Neural crest cell (in vitro differentiated cells): ENCODE results near the gene CYP19A1. TPM values are rescaled to one million over a fixed set of nuclear protein-coding genes. Genes with fewer than 3 reads are reported as not detected.

Source experiments
- DNase-seq: peaks from one replicate; pipeline ENCODE4 v3.0.0; 2021; ENCODE audit warnings: low read depth, mixed read lengths, low spot score
- H3K27ac Mint-ChIP-seq: one replicate; pipeline ENCODE4 v1.8.0; 2021; ENCODE audit warnings: mild to moderate bottlenecking, mixed read lengths; ENCODE audit not compliant: unreplicated experiment
- H3K27me3 Mint-ChIP-seq: 2 replicates; pipeline ENCODE4 v1.8.0; 2021; ENCODE audit warnings: low read depth, mild to moderate bottlenecking, mixed read lengths
- H3K36me3 Mint-ChIP-seq: 2 replicates; pipeline ENCODE4 v1.8.0; 2021; ENCODE audit warnings: low read depth, mild to moderate bottlenecking, mixed read lengths
- H3K4me1 Mint-ChIP-seq: 2 replicates; pipeline ENCODE4 v1.8.0; 2021; ENCODE audit warnings: mixed read lengths
- H3K4me3 Mint-ChIP-seq: one replicate; pipeline ENCODE4 v1.8.0; 2021; ENCODE audit warnings: mild to moderate bottlenecking, mixed read lengths
- H3K9me3 Mint-ChIP-seq: 2 replicates; pipeline ENCODE4 v1.8.0; 2021; ENCODE audit warnings: mixed read lengths
- total RNA-seq: library from RNA; stranded (reverse); gene quantifications from 2 replicates; pipeline ENCODE4 v1.2.1, GENCODE V29; 2021
- TF ChIP-seq, protein P1 (sequence below): fragments of 200-600 bp; sonication (generic); conservative IDR thresholded peaks from 2 replicates; pipeline ENCODE4 v1.5.0; 2021; ENCODE audit warnings: antibody characterized with exemption, mild to moderate bottlenecking

The CYP19A1 gene
- total RNA-seq, 1 donor from 2014 or later, result not detected

DNA sequence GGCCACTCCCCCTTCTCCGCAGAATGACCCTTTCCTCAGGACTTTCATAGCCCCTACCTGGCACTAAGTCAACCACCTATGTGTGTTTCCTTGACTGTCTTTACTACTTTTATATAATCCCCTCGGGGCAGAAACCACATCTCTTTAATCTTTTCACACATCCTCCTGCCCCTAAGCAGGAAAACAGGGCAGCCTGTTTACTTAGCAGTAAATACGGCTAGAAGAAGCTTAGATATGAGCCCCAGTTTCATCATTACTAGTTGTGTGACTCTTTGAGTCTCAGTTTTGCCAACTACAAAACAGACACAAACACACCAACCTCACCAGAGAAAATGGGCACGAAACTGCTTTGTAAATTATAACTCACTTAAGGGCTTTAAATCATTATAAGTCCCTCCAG is 98.3 kb downstream of the CYP19A1 start:
- H3K27me3 Mint-ChIP-seq, result no peaks in the 10 kb centered on the region
- TF ChIP-seq, protein P1, sequence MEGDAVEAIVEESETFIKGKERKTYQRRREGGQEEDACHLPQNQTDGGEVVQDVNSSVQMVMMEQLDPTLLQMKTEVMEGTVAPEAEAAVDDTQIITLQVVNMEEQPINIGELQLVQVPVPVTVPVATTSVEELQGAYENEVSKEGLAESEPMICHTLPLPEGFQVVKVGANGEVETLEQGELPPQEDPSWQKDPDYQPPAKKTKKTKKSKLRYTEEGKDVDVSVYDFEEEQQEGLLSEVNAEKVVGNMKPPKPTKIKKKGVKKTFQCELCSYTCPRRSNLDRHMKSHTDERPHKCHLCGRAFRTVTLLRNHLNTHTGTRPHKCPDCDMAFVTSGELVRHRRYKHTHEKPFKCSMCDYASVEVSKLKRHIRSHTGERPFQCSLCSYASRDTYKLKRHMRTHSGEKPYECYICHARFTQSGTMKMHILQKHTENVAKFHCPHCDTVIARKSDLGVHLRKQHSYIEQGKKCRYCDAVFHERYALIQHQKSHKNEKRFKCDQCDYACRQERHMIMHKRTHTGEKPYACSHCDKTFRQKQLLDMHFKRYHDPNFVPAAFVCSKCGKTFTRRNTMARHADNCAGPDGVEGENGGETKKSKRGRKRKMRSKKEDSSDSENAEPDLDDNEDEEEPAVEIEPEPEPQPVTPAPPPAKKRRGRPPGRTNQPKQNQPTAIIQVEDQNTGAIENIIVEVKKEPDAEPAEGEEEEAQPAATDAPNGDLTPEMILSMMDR, result no peak
- H3K4me3 Mint-ChIP-seq, result no peak overlapping the region
- no peaks in the 10 kb centered on the region for H3K36me3 Mint-ChIP-seq
- DNase-seq, result no peak
- H3K9me3 Mint-ChIP-seq, result no peaks in the 10 kb centered on the region
- no peaks in the 10 kb centered on the region for H3K4me1 Mint-ChIP-seq
- no peak overlapping the region for H3K27ac Mint-ChIP-seq

DNA sequence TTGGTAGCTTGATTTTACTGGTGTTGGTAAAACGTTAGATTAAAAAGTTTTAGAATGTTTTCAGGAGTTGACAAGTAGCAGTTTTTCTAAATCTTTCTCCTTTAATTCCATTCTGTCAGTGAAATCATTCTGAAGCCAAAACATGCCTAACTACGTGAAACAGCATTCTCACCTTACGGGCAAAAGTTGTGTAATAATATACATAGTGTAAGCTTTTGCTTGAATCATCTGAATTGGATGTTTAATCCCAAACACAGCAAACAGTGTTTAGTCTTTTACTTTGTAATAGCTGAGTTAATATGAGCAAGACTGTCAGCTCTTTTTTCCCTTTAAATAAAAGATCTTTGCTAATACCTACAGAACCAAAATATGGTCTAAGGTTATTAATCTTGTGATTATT is 100.6 kb downstream of the CYP19A1 start:
- H3K4me1 Mint-ChIP-seq, result no peaks in the 10 kb centered on the region
- DNase-seq, result no peak
- no peaks in the 10 kb centered on the region for H3K27me3 Mint-ChIP-seq
- H3K36me3 Mint-ChIP-seq, result no peaks in the 10 kb centered on the region
- no peak overlapping the region for H3K4me3 Mint-ChIP-seq
- H3K9me3 Mint-ChIP-seq, result no peaks in the 10 kb centered on the region
- TF ChIP-seq, protein P1, result no peak
- no peak overlapping the region for H3K27ac Mint-ChIP-seq

DNA sequence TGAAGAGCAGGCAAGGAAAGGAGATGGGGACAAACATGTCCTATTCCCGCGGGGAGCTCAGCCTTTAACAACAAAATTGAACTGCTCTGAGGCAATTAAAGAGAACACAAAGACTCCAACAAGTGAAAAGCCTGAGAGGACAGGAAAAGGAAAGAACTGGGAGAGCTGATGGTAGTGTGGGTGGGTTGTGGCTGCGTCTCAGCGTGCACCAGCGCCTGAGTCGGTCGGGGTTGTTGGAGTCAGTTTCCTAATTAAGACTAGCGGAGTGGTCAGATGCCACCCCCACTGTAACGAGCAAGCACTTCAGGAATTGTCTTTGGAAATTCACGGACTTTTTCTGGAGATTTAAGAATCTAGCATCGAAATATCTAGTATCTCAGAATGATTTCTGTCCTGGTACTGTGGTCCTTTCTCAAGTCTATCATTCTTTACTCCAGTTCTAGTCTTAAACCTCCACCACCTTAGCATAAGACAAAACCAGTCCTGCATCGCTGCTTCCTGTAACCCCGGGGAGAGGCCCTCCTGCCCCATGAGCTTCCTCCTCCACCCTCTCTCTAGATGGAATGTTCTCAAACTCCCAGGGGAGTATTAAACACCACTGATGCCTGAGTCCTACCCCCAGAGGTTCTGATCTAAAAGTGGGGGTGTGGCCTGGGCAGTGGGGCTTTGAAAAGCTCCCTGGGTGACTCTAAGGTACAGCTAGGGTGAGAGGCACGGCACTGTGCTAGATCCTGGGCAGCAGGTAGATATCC is 104.0 kb downstream of the CYP19A1 start:
- H3K4me1 Mint-ChIP-seq, result no peaks in the 10 kb centered on the region
- no peaks in the 10 kb centered on the region for H3K27me3 Mint-ChIP-seq
- no peak overlapping the region for H3K4me3 Mint-ChIP-seq
- no peak overlapping the region for H3K27ac Mint-ChIP-seq
- TF ChIP-seq, protein P1, result no peak
- no peaks in the 10 kb centered on the region for H3K36me3 Mint-ChIP-seq
- no peak for DNase-seq
- H3K9me3 Mint-ChIP-seq, result no peaks in the 10 kb centered on the region

DNA sequence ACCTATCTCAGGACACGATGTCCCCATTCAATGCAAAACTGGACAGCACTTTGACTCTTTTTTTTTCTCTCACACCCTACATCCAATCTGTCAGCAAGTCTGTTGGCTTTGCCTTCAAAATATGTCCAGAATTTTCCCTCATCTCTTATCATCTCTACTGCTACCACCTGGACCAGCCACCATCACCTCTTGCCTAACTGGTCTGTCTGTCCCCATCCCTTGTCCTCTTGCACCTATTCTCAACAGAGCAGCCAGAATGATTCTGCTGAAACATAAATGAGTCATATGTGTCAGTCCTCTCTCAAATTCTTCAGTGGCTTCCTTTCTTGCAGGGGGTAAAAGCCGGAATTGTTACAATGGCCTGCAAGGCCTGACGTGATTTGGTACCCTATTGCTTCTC is 105.8 kb downstream of the CYP19A1 start:
- H3K27me3 Mint-ChIP-seq, result no peaks in the 10 kb centered on the region
- peaks cover 10% of the 10 kb centered on the region for H3K4me1 Mint-ChIP-seq
- DNase-seq, result no peak
- TF ChIP-seq, protein P1, result no peak
- no peaks in the 10 kb centered on the region for H3K9me3 Mint-ChIP-seq
- no peak overlapping the region for H3K4me3 Mint-ChIP-seq
- no peak overlapping the region for H3K27ac Mint-ChIP-seq
- H3K36me3 Mint-ChIP-seq, result no peaks in the 10 kb centered on the region

DNA sequence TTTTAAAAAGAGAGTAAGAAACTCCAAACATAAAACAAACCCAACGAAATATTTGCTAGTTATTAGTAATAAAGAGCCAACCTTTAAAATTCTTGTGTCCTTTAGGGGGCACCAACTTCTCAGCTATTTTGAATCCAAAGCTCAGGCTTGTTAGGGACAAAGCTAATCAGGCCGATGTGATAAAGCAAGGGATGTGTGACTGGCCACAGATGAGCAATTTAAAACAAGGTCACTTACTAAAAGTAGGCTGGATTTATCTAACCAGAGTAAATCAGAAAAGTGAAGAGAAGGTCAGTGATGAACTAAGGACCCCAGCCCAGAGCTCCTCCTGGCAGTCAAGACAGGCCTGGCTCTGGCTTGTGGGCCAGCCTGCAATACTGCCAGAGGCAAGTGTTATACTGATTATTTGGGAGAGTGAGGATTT is 108.5 kb downstream of the CYP19A1 start:
- peak; percentile 1 for DNase-seq

More for the DNA sequence above, 108.5 kb downstream of the CYP19A1 start:
- Mint-ChIP-seq H3K36me3 (no peaks in the 10 kb centered on the region), H3K4me3 (no peak overlapping the region), H3K27me3 (no peaks in the 10 kb centered on the region), H3K9me3 (no peaks in the 10 kb centered on the region), H3K27ac (no peak overlapping the region), H3K4me1 (peaks cover 10% of the 10 kb centered on the region)
- TF ChIP-seq, protein P1, result peak; percentile 59
